ENCODE data around the gene PYGO1. TPM values are rescaled to one million over a fixed set of nuclear protein-coding genes. Genes with fewer than 3 reads are reported as not detected.
A peak's percentile ranks its signal among the peaks of the same experiment; 100 is the strongest.
"Not testable (repeated sequence)": the region's sequence is repeated elsewhere in the genome, so short reads cannot be mapped to it uniquely, and the experiment has no call there.

The PYGO1 gene
- total RNA-seq, 2 experiments from 2014 or later = not detected

- H3K9me3 Mint-ChIP-seq (ENCODE audit: low read depth) = no peaks in the 10 kb centered on the region
- ChIA-PET POLR2A (no interaction called here), CTCF (no interaction called here)
- no peaks in the 10 kb centered on the region for H3K36me3 Mint-ChIP-seq (ENCODE audit: low read depth)
- no peak overlapping the region for H3K27ac Mint-ChIP-seq
- DNase-seq (no peak), ATAC-seq (no peak)
- no peak overlapping the region for H3K4me3 Mint-ChIP-seq
- intact Hi-C loops (cut with DNase I, micrococcal nuclease) = no loop called here
- peaks cover 27% of the 10 kb centered on the region for H3K27me3 Mint-ChIP-seq
- no peaks in the 10 kb centered on the region for H3K4me1 Mint-ChIP-seq
These were observed 65.2 kb downstream of the PYGO1 start for GRCh38 chr15:55522742-55523450.

- POLR2A ChIA-PET = no interaction called here
- Mint-ChIP-seq H3K27me3 (peaks cover 14% of the 10 kb centered on the region), H3K27ac (no peak overlapping the region), H3K36me3 (ENCODE audit: low read depth) (no peaks in the 10 kb centered on the region), H3K9me3 (ENCODE audit: low read depth) (no peaks in the 10 kb centered on the region), H3K4me3 (no peak overlapping the region), H3K4me1 (no peaks in the 10 kb centered on the region)
- CTCF ChIA-PET = no interaction called here
- ATAC-seq (no peak), DNase-seq (no peak)
- intact Hi-C loops (cut with DNase I, micrococcal nuclease) = no loop called here
These were observed 69.5 kb downstream of the PYGO1 start for GRCh38 chr15:55518641-55519040.

- CTCF ChIA-PET = interaction anchor here (0.8 to 1.5 kb wide), 4 partner anchors 8 to 588 kb away, joined by 3 to 8 read pairs (median 4); no protein-coding TSS in a partner anchor
- Mint-ChIP-seq H3K27ac (no peak overlapping the region), H3K4me3 (no peak overlapping the region), H3K4me1 (no peaks in the 10 kb centered on the region), H3K36me3 (ENCODE audit: low read depth) (no peaks in the 10 kb centered on the region), H3K27me3 (peaks cover 10% of the 10 kb centered on the region), H3K9me3 (ENCODE audit: low read depth) (no peaks in the 10 kb centered on the region)
- DNase-seq = no peak
- intact Hi-C loops (cut with DNase I, micrococcal nuclease) = no loop called here
- no peak for ATAC-seq
- POLR2A ChIA-PET = no interaction called here
These were observed 70.1 kb downstream of the PYGO1 start for GRCh38 chr15:55518009-55518408.

DNA sequence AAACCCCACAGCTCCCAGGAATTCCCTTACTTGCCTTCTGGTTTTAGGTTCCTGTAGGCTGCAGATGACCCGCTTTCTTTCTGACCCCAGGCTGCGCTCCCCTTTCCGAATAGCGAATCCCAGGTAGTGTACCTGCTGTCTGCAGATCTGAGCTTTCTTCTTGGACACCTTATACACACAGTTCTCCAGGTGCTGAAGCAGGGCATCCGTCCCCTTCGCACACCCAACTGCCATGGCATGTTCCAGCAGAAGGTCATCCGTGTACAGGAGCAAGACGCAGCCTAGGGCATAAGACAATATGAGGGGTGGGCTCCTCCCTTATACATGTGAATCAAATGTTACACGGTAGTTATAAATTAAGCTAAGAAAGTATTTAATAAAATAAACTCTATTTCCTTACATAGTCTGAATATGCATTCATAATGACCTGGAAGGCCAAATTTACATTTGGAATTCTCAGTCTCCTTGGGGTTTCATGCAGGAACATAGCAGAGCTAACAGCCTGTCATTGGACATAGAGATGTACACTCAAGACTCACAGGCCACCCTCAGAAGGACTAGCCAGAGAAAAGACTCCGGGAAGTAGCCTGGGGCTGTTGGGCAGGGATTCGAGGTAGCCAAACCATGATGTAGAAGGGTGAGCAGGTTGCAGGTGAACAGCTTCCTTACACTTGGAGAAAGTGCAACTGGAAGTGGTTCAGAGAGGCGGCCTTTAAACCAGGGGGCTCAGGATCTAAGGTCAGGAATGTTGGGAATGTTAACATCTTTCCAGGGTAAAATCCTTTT is 72.0 kb downstream of the PYGO1 start:
- CTCF ChIA-PET = interaction anchor here (0.6 to 3.1 kb wide), 2 partner anchors 11 to 292 kb away, joined by 4 to 19 read pairs; no protein-coding TSS in a partner anchor
- Mint-ChIP-seq H3K4me3 (no peak overlapping the region), H3K27me3 (no peaks in the 10 kb centered on the region), H3K4me1 (no peaks in the 10 kb centered on the region), H3K36me3 (ENCODE audit: low read depth) (no peaks in the 10 kb centered on the region), H3K27ac (no peak overlapping the region), H3K9me3 (ENCODE audit: low read depth) (no peaks in the 10 kb centered on the region)
- intact Hi-C loops (cut with DNase I, micrococcal nuclease) = no loop called here
- POLR2A ChIA-PET = no interaction called here
- no peak for ATAC-seq
- no peak for DNase-seq

DNA sequence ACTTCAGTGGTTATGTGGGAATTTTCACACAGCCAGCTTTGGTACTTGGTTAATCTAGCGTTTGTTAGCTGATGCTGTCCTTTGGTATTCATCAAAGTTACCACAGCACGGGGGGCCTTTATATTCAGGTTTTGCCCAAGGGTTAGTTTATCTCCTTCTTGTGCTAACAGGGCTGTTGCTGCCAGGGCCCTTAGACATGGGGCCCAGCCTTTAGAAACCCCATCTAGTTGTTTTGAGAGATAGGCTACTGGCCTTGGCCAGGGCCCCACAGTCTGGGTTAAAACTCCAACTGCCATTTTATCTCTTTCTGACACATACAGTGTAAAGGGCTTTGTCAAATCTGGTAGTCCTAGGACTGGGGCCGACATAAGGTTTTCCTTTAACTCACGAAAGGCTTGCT is 72.7 kb downstream of the PYGO1 start:
- H3K4me1 Mint-ChIP-seq = no peaks in the 10 kb centered on the region

GRCh38 chr15:55514414-55514850 is 73.7 kb downstream of the PYGO1 start:
- POLR2A ChIA-PET = no interaction called here
- CTCF ChIA-PET = interaction anchor here (0.6 to 3.1 kb wide), 3 partner anchors 12 to 308 kb away, joined by 3 to 19 read pairs (median 3); no protein-coding TSS in a partner anchor
- ATAC-seq (no peak), DNase-seq (no peak)
- H3K36me3 Mint-ChIP-seq (ENCODE audit: low read depth) = no peaks in the 10 kb centered on the region
- H3K4me1 Mint-ChIP-seq = no peaks in the 10 kb centered on the region
- H3K4me3 Mint-ChIP-seq = no peak overlapping the region
- H3K27me3 Mint-ChIP-seq = no peaks in the 10 kb centered on the region
- H3K9me3 Mint-ChIP-seq (ENCODE audit: low read depth) = no peaks in the 10 kb centered on the region
- intact Hi-C loops (cut with DNase I, micrococcal nuclease) = loop anchor here in 1 of 2 experiments (5.0 kb wide), 1 partner anchor 128 kb away; no protein-coding TSS in a partner anchor
- no peak overlapping the region for H3K27ac Mint-ChIP-seq

More for the DNA sequence above, 72.7 kb downstream of the PYGO1 start:
- ChIA-PET CTCF (interaction anchor here (3.1 kb wide), 1 partner anchor 11 kb away, joined by 19 read pairs; no protein-coding TSS in a partner anchor), POLR2A (no interaction called here)
- Mint-ChIP-seq H3K9me3 (ENCODE audit: low read depth) (no peaks in the 10 kb centered on the region), H3K4me3 (no peak overlapping the region), H3K36me3 (ENCODE audit: low read depth) (no peaks in the 10 kb centered on the region), H3K27ac (no peak overlapping the region), H3K27me3 (no peaks in the 10 kb centered on the region)
- ATAC-seq (no peak), DNase-seq (no peak)
- intact Hi-C loops (cut with DNase I, micrococcal nuclease) = no loop called here

GRCh38 chr15:55513621-55514413 is 74.3 kb downstream of the PYGO1 start:
- DNase-seq = peak; percentile 16
- ATAC-seq; POLR2A ChIA-PET; H3K27me3 Mint-ChIP-seq; H3K36me3 Mint-ChIP-seq (ENCODE audit: low read depth); H3K4me1 Mint-ChIP-seq; H3K9me3 Mint-ChIP-seq (ENCODE audit: low read depth); H3K27ac Mint-ChIP-seq; H3K4me3 Mint-ChIP-seq: not testable (repeated sequence)
- intact Hi-C loops (cut with DNase I, micrococcal nuclease) = loop anchor here in 1 of 2 experiments (5.0 kb wide), 1 partner anchor 128 kb away; no protein-coding TSS in a partner anchor
- CTCF ChIA-PET = interaction anchor here (0.6 to 3.1 kb wide), 3 partner anchors 13 to 307 kb away, joined by 3 to 19 read pairs (median 3); no protein-coding TSS in a partner anchor

- intact Hi-C loops (cut with DNase I, micrococcal nuclease) = loop anchor here in 1 of 2 experiments (5.0 kb wide), 1 partner anchor 129 kb away; no protein-coding TSS in a partner anchor
- CTCF ChIA-PET = interaction anchor here (3.1 kb wide), 1 partner anchor 14 kb away, joined by 19 read pairs; no protein-coding TSS in a partner anchor
- no peaks in the 10 kb centered on the region for H3K9me3 Mint-ChIP-seq (ENCODE audit: low read depth)
These were observed 75.0 kb downstream of the PYGO1 start for GRCh38 chr15:55513152-55513551.

GRCh38 chr15:55507567-55507966 is 80.6 kb downstream of the PYGO1 start:
- H3K4me1 Mint-ChIP-seq = no peaks in the 10 kb centered on the region
- H3K4me3 Mint-ChIP-seq = no peak overlapping the region
- ChIA-PET CTCF (no interaction called here), POLR2A (no interaction called here)
- H3K9me3 Mint-ChIP-seq (ENCODE audit: low read depth) = no peaks in the 10 kb centered on the region
- no peaks in the 10 kb centered on the region for H3K36me3 Mint-ChIP-seq (ENCODE audit: low read depth)
- no peak overlapping the region for H3K27ac Mint-ChIP-seq
- peaks cover 2% of the 10 kb centered on the region for H3K27me3 Mint-ChIP-seq
- intact Hi-C loops (cut with DNase I, micrococcal nuclease) = no loop called here
- DNase-seq = no peak
- ATAC-seq = no peak

More at GRCh38 chr15:55513152-55513551, 75.0 kb downstream of the PYGO1 start:
- H3K27ac Mint-ChIP-seq = no peak overlapping the region
- no peak overlapping the region for H3K4me3 Mint-ChIP-seq
- H3K27me3 Mint-ChIP-seq = no peaks in the 10 kb centered on the region
- no peaks in the 10 kb centered on the region for H3K36me3 Mint-ChIP-seq (ENCODE audit: low read depth)
- no peak for DNase-seq
- no peak for ATAC-seq
- no peaks in the 10 kb centered on the region for H3K4me1 Mint-ChIP-seq
- POLR2A ChIA-PET = no interaction called here

DNA sequence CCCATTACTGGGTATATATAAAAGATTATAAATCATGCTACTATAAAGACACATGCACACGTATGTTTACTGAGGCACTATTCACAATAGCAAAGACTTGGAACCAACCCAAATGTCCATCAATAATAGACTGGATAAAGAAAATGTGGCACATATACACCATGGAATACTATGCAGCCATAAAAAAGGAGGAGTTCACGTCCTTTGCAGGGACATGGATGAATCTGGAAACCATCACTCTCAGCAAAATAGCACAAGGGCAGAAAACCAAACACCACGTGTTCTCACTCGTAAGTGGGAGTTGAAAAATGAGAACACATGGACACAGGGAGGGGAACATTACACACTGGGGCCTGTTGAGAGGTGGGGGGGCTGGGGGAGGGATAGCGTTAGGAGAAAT is 82.7 kb downstream of the PYGO1 start:
- H3K9me3 Mint-ChIP-seq (ENCODE audit: low read depth); H3K36me3 Mint-ChIP-seq (ENCODE audit: low read depth); H3K27me3 Mint-ChIP-seq; H3K4me1 Mint-ChIP-seq; H3K4me3 Mint-ChIP-seq; DNase-seq; POLR2A ChIA-PET; intact Hi-C loops (cut with DNase I, micrococcal nuclease); H3K27ac Mint-ChIP-seq; ATAC-seq: not testable (repeated sequence)
- CTCF ChIA-PET = interaction anchor here (0.9 kb wide), 1 partner anchor 22 kb away, joined by 3 read pairs; no protein-coding TSS in a partner anchor

DNA sequence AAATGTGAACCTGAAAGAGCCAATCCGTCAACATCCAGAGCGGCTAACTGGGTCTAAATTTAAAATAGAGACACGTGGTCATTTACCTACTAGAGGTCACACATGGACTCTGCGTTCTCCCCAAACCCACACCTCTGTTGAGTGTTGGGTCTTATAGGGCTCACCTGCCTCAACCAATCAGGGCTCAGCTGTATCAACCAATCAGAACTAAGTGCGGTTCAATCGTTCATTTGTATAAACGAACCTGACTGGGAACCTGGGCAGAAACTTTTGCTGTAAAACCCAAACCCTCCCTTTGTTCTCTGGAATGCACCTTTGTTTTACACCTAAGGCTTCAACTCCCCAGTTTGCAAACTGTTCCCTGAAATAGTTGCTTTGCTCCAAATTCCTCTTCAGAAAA is 89.0 kb downstream of the PYGO1 start:
- H3K4me3 Mint-ChIP-seq = peak overlapping the region; percentile 78
- ChIA-PET POLR2A (no interaction called here), CTCF (no interaction called here)
- intact Hi-C loops (cut with DNase I, micrococcal nuclease) = loop anchor here in 1 of 2 experiments (5.0 kb wide), 1 partner anchor 302 kb away; the partner anchor contains the start of gene RSL24D1
- peaks cover under 1% of the 10 kb centered on the region for H3K27me3 Mint-ChIP-seq
- no peak overlapping the region for H3K27ac Mint-ChIP-seq
- ATAC-seq (no peak), DNase-seq (no peak)
- H3K9me3 Mint-ChIP-seq (ENCODE audit: low read depth) = no peaks in the 10 kb centered on the region
- peaks cover 7% of the 10 kb centered on the region for H3K4me1 Mint-ChIP-seq
- no peaks in the 10 kb centered on the region for H3K36me3 Mint-ChIP-seq (ENCODE audit: low read depth)
